Endothelial cell of umbilical vein (primary cell): Measurements from ENCODE around the gene TNFAIP1. TPM values are rescaled to one million over a fixed set of nuclear protein-coding genes. Genes with fewer than 3 reads are reported as not detected.

ENCODE experiments used
- BruUV-seq: library from RNA; stranded (reverse); fragments of 400-500 nt; replicated peaks from 2 replicates; lab custom pipeline; 2021; lab: Mats Ljungman, UMichigan
- CTCF ChIA-PET: fragments of 300-600, 350-600 bp; sonication (Branson Sonifier 250); formaldehyde crosslinking; loops from one replicate; lab custom pipeline; 2021; ENCODE audit warnings: antibody characterized with exemption, inconsistent platforms; lab: Charles Lee
- POLR2A ChIA-PET: fragments of 300-600, 350-600 bp; sonication (Branson Sonifier 250); formaldehyde crosslinking; loops from one replicate; lab custom pipeline; 2021; ENCODE audit warnings: antibody characterized with exemption, inconsistent platforms; lab: Charles Lee
- DNase-seq: peaks from one replicate; pipeline ENCODE4 v3.0.0-alpha.2; 2011; ENCODE audit warnings: low read depth, low spot score
- FAIRE-seq: peaks from 2 replicates; lab custom pipeline; 2011; peaks lifted over from hg19 to GRCh38; lab: Jason Lieb, UNC
- H2AFZ ChIP-seq: 2 replicates; pipeline ENCODE4 v1.6.0; 2012; ENCODE audit warnings: low read depth, low read length, control low read depth, inconsistent platforms
- H3K27ac ChIP-seq: 2 replicates; pipeline ENCODE4 v1.5.1; 2011; ENCODE audit warnings: low read depth, mild to moderate bottlenecking, control low read depth, low read length, moderate library complexity; ENCODE audit not compliant: insufficient read depth
- H3K27me3 ChIP-seq, 2 experiments: 2 replicates each; pipeline versions ENCODE4 v1.6.0 to v1.6.1; 2011; ENCODE audit warnings: low read length in 2 of 2, mixed read lengths in 1 of 2; ENCODE audit not compliant: control insufficient read depth in 2 of 2, insufficient read depth in 2 of 2
- H3K36me3 ChIP-seq, 2 experiments: 2 replicates in 1 of 2; 3 replicates in 1 of 2; pipeline ENCODE4 v1.5.1; 2011; ENCODE audit warnings: low read length in 2 of 2, mild to moderate bottlenecking in 1 of 2, moderate library complexity in 1 of 2; ENCODE audit not compliant: control insufficient read depth in 2 of 2, insufficient read depth in 2 of 2; ENCODE audit errors: extremely low read depth in 1 of 2
- H3K4me1 ChIP-seq: 3 replicates; pipeline ENCODE4 v1.5.1; 2011; ENCODE audit warnings: mild to moderate bottlenecking, low read length; ENCODE audit not compliant: control insufficient read depth, insufficient read depth; ENCODE audit errors: extremely low read depth
- H3K4me2 ChIP-seq: 2 replicates; pipeline ENCODE4 v1.6.1; 2011; ENCODE audit warnings: low read length, control low read depth, mixed read lengths; ENCODE audit not compliant: insufficient read depth
- H3K4me3 ChIP-seq, 3 experiments: fragments of 200-600 bp in 1 of 3; sonication (generic), shearing (Covaris generic) in 1 of 3; replicated peaks in 1 of 3; 2 replicates each; pipeline ENCODE4 v1.5.1; 2011 to 2016; ENCODE audit warnings: control low read depth in 3 of 3, low read length in 3 of 3, mild to moderate bottlenecking in 2 of 3, inconsistent platforms in 1 of 3, low read depth in 1 of 3, moderate library complexity in 1 of 3; ENCODE audit not compliant: insufficient read depth in 1 of 3
- H3K79me2 ChIP-seq: 2 replicates; pipeline ENCODE4 v1.6.0; 2012; ENCODE audit warnings: low read length, inconsistent platforms; ENCODE audit not compliant: control insufficient read depth, insufficient read depth
- H3K9ac ChIP-seq: replicated peaks from 2 replicates; pipeline ENCODE3; 2011; ENCODE audit warnings: low read length, control low read depth; ENCODE audit not compliant: insufficient read depth; ENCODE audit errors: extremely low read depth
- H3K9me1 ChIP-seq: replicated peaks from 3 replicates; pipeline ENCODE4 v1.6.0; 2011; ENCODE audit warnings: mild to moderate bottlenecking, low read length; ENCODE audit not compliant: control insufficient read depth, insufficient read depth; ENCODE audit errors: extremely low read depth
- H3K9me3 ChIP-seq: replicated peaks from 2 replicates; pipeline ENCODE4 v1.5.1; 2012; ENCODE audit warnings: low read length, inconsistent platforms; ENCODE audit not compliant: control insufficient read depth, insufficient read depth
- H4K20me1 ChIP-seq: replicated peaks from 2 replicates; pipeline ENCODE3; 2011; ENCODE audit warnings: mild to moderate bottlenecking, low read length; ENCODE audit not compliant: control insufficient read depth, insufficient read depth; ENCODE audit errors: extremely low read depth
- EZH2 ChIP-seq: IDR thresholded peaks from 2 replicates; pipeline ENCODE4 v1.6.1; 2012; ENCODE audit warnings: borderline replicate concordance, low read depth, mild to moderate bottlenecking, moderate library complexity, low read length, inconsistent platforms; ENCODE audit not compliant: severe bottlenecking
- FOS ChIP-seq: IDR thresholded peaks from 2 replicates; pipeline ENCODE4 v1.6.1; 2011; ENCODE audit warnings: mild to moderate bottlenecking, low read length, moderate library complexity, borderline replicate concordance; ENCODE audit not compliant: insufficient read depth
- GATA2 ChIP-seq: IDR thresholded peaks from 2 replicates; pipeline ENCODE4 v1.7.0; 2011; ENCODE audit warnings: low read depth, mild to moderate bottlenecking, moderate library complexity, mixed read lengths, low read length; ENCODE audit not compliant: insufficient read length, insufficient read depth
- JUN ChIP-seq: IDR thresholded peaks from 2 replicates; pipeline ENCODE4 v1.6.1; 2011; ENCODE audit warnings: borderline replicate concordance, low read depth; ENCODE audit not compliant: insufficient read length, insufficient read depth
- MYC ChIP-seq: IDR thresholded peaks from one replicate; pipeline ENCODE4 v1.6.1; 2011; ENCODE audit warnings: mild to moderate bottlenecking, low read depth, low read length
- POLR2A ChIP-seq: IDR thresholded peaks from 2 replicates; pipeline ENCODE4 v1.6.1; 2012; ENCODE audit warnings: low read depth, mild to moderate bottlenecking, control low read depth, low read length
- POLR2AphosphoS5 ChIP-seq: IDR thresholded peaks from 2 replicates; pipeline ENCODE4 v1.6.1; 2012; ENCODE audit warnings: low read depth, mild to moderate bottlenecking, control low read depth, low read length, moderate library complexity; ENCODE audit not compliant: insufficient read depth
- dilution Hi-C: fragments of 300-500 bp; cut with MboI; formaldehyde crosslinking; loops from one replicate; pipeline ENCODE4 v1.15.0; 2019; ENCODE audit warnings: low sequenced_read_pairs; ENCODE audit not compliant: extremely low pct_ligation_motif_present
- intact Hi-C: fragments of 100-400 bp; cut with micrococcal nuclease; formaldehyde crosslinking; loops from one replicate; pipeline ENCODE4 v1.10.0; 2022
- polyA plus RNA-seq, 4 experiments: library from polyadenylated mRNA; depleted of rRNA in 3 of 4; stranded (reverse) in 3 of 4; unstranded in 1 of 4; fragments of >200 nt; gene quantifications; 2 replicates each; pipeline versions ENCODE4 v1.2.1 to v1.2.3, GENCODE V29; 2011 to 2012; ENCODE audit warnings: missing spikeins in 1 of 4
- total RNA-seq: library from RNA; stranded (reverse); gene quantifications from 2 replicates; pipeline ENCODE4 v1.2.3, GENCODE V29; 2021
- TF ChIP-seq, protein P1 (sequence below): IDR thresholded peaks from 2 replicates; pipeline ENCODE4 v1.6.1; 2011; ENCODE audit not compliant: insufficient read depth, insufficient read length
- TF ChIP-seq, protein P2 (sequence below), 2 donors: IDR thresholded peaks; 1 replicate in 1 of 2; 2 replicates in 1 of 2; pipeline ENCODE4 v1.5.1; 2011; ENCODE audit warnings: low read length in 2 of 2, mild to moderate bottlenecking in 2 of 2, moderate library complexity in 2 of 2, control low read depth in 1 of 2, inconsistent platforms in 1 of 2, low read depth in 1 of 2; ENCODE audit not compliant: insufficient read depth in 1 of 2; ENCODE audit errors: extremely low read depth in 1 of 2

The TNFAIP1 gene
- total and polyA plus RNA-seq, 2 donors (not counting 3 experiments of a cell fraction or from before 2014, with no cell fraction given): 85.7 to 89.6 TPM

DNA sequence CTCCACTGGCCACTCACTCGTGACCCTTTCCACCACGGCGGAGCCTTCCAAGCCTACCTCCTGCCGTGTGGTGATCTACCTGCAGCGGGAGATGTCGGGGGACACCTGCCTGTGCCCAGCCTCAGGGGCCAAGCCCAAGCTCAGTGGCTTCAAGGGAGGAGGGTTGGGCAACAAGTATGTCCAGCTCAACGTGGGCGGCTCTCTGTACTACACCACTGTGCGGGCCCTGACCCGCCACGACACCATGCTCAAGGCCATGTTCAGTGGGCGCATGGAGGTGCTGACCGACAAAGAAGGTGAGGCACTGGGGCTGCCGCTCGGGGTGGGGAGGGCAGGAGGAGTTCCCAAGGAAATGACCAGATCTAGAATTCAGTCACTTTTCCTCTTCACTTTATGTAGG lies 3.9 kb downstream of the TNFAIP1 start:
- Histone ChIP-seq H3K27me3 (no peaks in the 10 kb centered on the region), H3K27ac (peak overlapping the region; percentile 86), H2AFZ (no peak overlapping the region), H3K36me3 (peaks cover 16 to 45% of the 10 kb centered on the region in 2 experiments), H4K20me1 (no peaks in the 10 kb centered on the region), H3K9me1 (no peaks in the 10 kb centered on the region), H3K9me3 (no peaks in the 10 kb centered on the region), H3K4me1 (peaks cover 32% of the 10 kb centered on the region), H3K79me2 (peaks cover 41% of the 10 kb centered on the region), H3K9ac (no peak overlapping the region), H3K4me2 (no peak overlapping the region), H3K4me3 (no peak overlapping the region)
- dilution Hi-C loops: no loop called here
- no peak for TF ChIP-seq FOS
- TF ChIP-seq POLR2AphosphoS5: no peak
- no peak for TF ChIP-seq POLR2A
- no peak for TF ChIP-seq EZH2
- TF ChIP-seq GATA2: no peak
- TF ChIP-seq MYC: no peak
- no peak for TF ChIP-seq JUN
- TF ChIP-seq, protein P1, sequence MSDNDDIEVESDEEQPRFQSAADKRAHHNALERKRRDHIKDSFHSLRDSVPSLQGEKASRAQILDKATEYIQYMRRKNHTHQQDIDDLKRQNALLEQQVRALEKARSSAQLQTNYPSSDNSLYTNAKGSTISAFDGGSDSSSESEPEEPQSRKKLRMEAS: no peak
- TF ChIP-seq, protein P2, sequence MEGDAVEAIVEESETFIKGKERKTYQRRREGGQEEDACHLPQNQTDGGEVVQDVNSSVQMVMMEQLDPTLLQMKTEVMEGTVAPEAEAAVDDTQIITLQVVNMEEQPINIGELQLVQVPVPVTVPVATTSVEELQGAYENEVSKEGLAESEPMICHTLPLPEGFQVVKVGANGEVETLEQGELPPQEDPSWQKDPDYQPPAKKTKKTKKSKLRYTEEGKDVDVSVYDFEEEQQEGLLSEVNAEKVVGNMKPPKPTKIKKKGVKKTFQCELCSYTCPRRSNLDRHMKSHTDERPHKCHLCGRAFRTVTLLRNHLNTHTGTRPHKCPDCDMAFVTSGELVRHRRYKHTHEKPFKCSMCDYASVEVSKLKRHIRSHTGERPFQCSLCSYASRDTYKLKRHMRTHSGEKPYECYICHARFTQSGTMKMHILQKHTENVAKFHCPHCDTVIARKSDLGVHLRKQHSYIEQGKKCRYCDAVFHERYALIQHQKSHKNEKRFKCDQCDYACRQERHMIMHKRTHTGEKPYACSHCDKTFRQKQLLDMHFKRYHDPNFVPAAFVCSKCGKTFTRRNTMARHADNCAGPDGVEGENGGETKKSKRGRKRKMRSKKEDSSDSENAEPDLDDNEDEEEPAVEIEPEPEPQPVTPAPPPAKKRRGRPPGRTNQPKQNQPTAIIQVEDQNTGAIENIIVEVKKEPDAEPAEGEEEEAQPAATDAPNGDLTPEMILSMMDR (IDR thresholded peaks at IDR 0.05; ENCODE audit: extremely low read depth in 1 of 2, insufficient read depth in 1 of 2, low read depth in 1 of 2, low read length in 2 of 2): no peak
- CTCF ChIA-PET: interaction anchor here (2.6 kb wide), 2 partner anchors 7 to 77 kb away, joined by 10 to 18 read pairs; no protein-coding TSS in a partner anchor
- DNase-seq: no peak
- intact Hi-C loops: loop anchor here (5.0 kb wide), 1 partner anchor 297 kb away; the partner anchor contains the start of gene NLK
- no peak for FAIRE-seq
- no TSS peak for BruUV-seq
- POLR2A ChIA-PET: no interaction called here
